CD4-positive, alpha-beta T cell (primary cell): ENCODE measurements around the gene PID1. TPM values are rescaled to one million over a fixed set of nuclear protein-coding genes. Genes with fewer than 3 reads are reported as not detected.

Experiments used
- ATAC-seq: fragments of 200-7000 bp; cut with Tn5 transposase; one replicate; pipeline ENCODE4 v1.10.0; 2022; ENCODE audit warnings: mild to moderate bottlenecking; ENCODE audit not compliant: poor library complexity
- CTCF ChIA-PET: fragments of 350-600 bp; sonication (Branson Sonifier 250); formaldehyde crosslinking; loops from one replicate; lab custom pipeline; 2021; ENCODE audit warnings: antibody characterized with exemption, inconsistent platforms; lab: Charles Lee
- POLR2A ChIA-PET: fragments of 350-600 bp; sonication (Branson Sonifier 250); formaldehyde crosslinking; loops from one replicate; lab custom pipeline; 2021; ENCODE audit warnings: antibody characterized with exemption, inconsistent platforms; lab: Charles Lee
- DNase-seq, 14 experiments: peaks; one replicate each; pipeline ENCODE4 v3.0.0-alpha.2; 2013 to 2020; ENCODE audit warnings: mixed read lengths in 2 of 14
- H3K27ac ChIP-seq, 2 donors: one replicate each; pipeline versions ENCODE4 v1.5.1 to v1.7.0; 2013; ENCODE audit warnings: low read length in 2 of 2, low read depth in 1 of 2, mild to moderate bottlenecking in 1 of 2
- H3K27me3 ChIP-seq, 2 experiments: 1 replicate in 1 of 2; 2 replicates in 1 of 2; pipeline versions ENCODE4 v1.6.1 to v1.7.0; 2013; ENCODE audit warnings: low read length in 2 of 2, control low read depth in 1 of 2, mild to moderate bottlenecking in 1 of 2, moderate library complexity in 1 of 2; ENCODE audit not compliant: insufficient read depth in 2 of 2, control insufficient read depth in 1 of 2
- H3K36me3 ChIP-seq: one replicate; pipeline ENCODE4 v1.6.1; 2013; ENCODE audit warnings: low read length, control low read depth; ENCODE audit not compliant: insufficient read depth
- H3K4me1 ChIP-seq: one replicate; pipeline ENCODE4 v1.6.1; 2013; ENCODE audit warnings: low read length, control low read depth; ENCODE audit not compliant: insufficient read depth
- H3K4me3 ChIP-seq: one replicate; pipeline ENCODE4 v1.5.1; 2013; ENCODE audit warnings: mild to moderate bottlenecking, low read length, moderate library complexity
- H3K9me3 ChIP-seq, 2 experiments: 1 replicate in 1 of 2; 2 replicates in 1 of 2; pipeline versions ENCODE4 v1.6.1 to v1.7.0; 2013; ENCODE audit warnings: low read length in 2 of 2, mild to moderate bottlenecking in 2 of 2, control low read depth in 1 of 2, moderate library complexity in 1 of 2; ENCODE audit not compliant: control insufficient read depth in 1 of 2, insufficient read depth in 1 of 2
- H3K27ac Mint-ChIP-seq: one replicate; pipeline ENCODE4 v1.8.0; 2020; ENCODE audit warnings: mixed read lengths
- H3K27me3 Mint-ChIP-seq: one replicate; pipeline ENCODE4 v1.8.0; 2021; ENCODE audit warnings: mixed read lengths
- H3K36me3 Mint-ChIP-seq: one replicate; pipeline ENCODE4 v1.8.0; 2021; ENCODE audit warnings: low read depth, mixed read lengths
- H3K4me1 Mint-ChIP-seq: one replicate; pipeline ENCODE4 v1.8.0; 2021; ENCODE audit warnings: low read depth, mixed read lengths
- H3K4me3 Mint-ChIP-seq: one replicate; pipeline ENCODE4 v1.8.0; 2020; ENCODE audit warnings: mild to moderate bottlenecking, mixed read lengths
- H3K9me3 Mint-ChIP-seq: one replicate; pipeline ENCODE4 v1.8.0; 2020; ENCODE audit warnings: mixed read lengths
- CTCF ChIP-seq: fragments of 200-600 bp; IDR thresholded peaks from one replicate; pipeline ENCODE4 v1.8.0; 2022; ENCODE audit warnings: antibody characterized with exemption, mild to moderate bottlenecking
- intact Hi-C, 2 experiments: fragments of 100-400 bp; cut with DNase I in 1 of 2; cut with micrococcal nuclease in 1 of 2; formaldehyde crosslinking; loops; one replicate each; pipeline versions ENCODE4 v1.15.1 to v1.9.0; 2023 to 2025; cut with DNase I, micrococcal nuclease
- total RNA-seq, 174 experiments: library from RNA in 2 of 174; stranded (reverse) in 2 of 174; gene quantifications; one replicate each; pipeline ENCODE4 v1.2.3 and lab custom pipeline; 2021 to 2026

The PID1 gene
- total RNA-seq, 2 experiments from 2014 or later, result 0.38 to 0.53 TPM

GRCh38 chr2:229212241-229212640 is 58.8 kb downstream of the PID1 start:
- ATAC-seq (no peak), DNase-seq (no peak)
- TF ChIP-seq CTCF, result no peak
- Histone ChIP-seq H3K4me1 (no peaks in the 10 kb centered on the region), H3K4me3 (no peak overlapping the region), H3K27ac (no peak overlapping the region), H3K36me3 (no peaks in the 10 kb centered on the region), H3K27me3 (no peaks in the 10 kb centered on the region), H3K9me3 (no peaks in the 10 kb centered on the region)
- ChIA-PET POLR2A (no interaction called here), CTCF (no interaction called here)
- Mint-ChIP-seq H3K27ac (no peak overlapping the region), H3K4me3 (no peak overlapping the region), H3K9me3 (peaks cover 4% of the 10 kb centered on the region), H3K36me3 (no peaks in the 10 kb centered on the region), H3K27me3 (no peaks in the 10 kb centered on the region), H3K4me1 (no peaks in the 10 kb centered on the region)
- intact Hi-C loops, result no loop called here

- Histone ChIP-seq H3K4me1 (no peaks in the 10 kb centered on the region), H3K36me3 (no peaks in the 10 kb centered on the region), H3K27ac (no peak overlapping the region), H3K9me3 (no peaks in the 10 kb centered on the region), H3K4me3 (no peak overlapping the region), H3K27me3 (no peaks in the 10 kb centered on the region)
- Mint-ChIP-seq H3K36me3 (no peaks in the 10 kb centered on the region), H3K4me3 (no peak overlapping the region), H3K9me3 (peaks cover 6% of the 10 kb centered on the region), H3K27ac (no peak overlapping the region), H3K4me1 (no peaks in the 10 kb centered on the region), H3K27me3 (no peaks in the 10 kb centered on the region)
- intact Hi-C loops, result no loop called here
- ATAC-seq (no peak), DNase-seq (no peak)
- CTCF ChIA-PET, result no interaction called here
- POLR2A ChIA-PET, result no interaction called here
- no peak for TF ChIP-seq CTCF
These were observed 60.4 kb downstream of the PID1 start for GRCh38 chr2:229210641-229211040.

GRCh38 chr2:229206548-229206947 is 64.5 kb downstream of the PID1 start:
- no peaks in the 10 kb centered on the region for H3K4me1 Mint-ChIP-seq
- H3K36me3 ChIP-seq, result no peaks in the 10 kb centered on the region
- no peaks in the 10 kb centered on the region for H3K4me1 ChIP-seq
- intact Hi-C loops, result no loop called here
- peaks cover 6% of the 10 kb centered on the region for H3K9me3 Mint-ChIP-seq
- H3K27ac Mint-ChIP-seq, result no peak overlapping the region
- H3K36me3 Mint-ChIP-seq, result no peaks in the 10 kb centered on the region
- DNase-seq (no peak), ATAC-seq (no peak)
- no peak overlapping the region for H3K4me3 ChIP-seq
- no peaks in the 10 kb centered on the region for H3K27me3 ChIP-seq
- ChIA-PET POLR2A (no interaction called here), CTCF (no interaction called here)
- H3K27me3 Mint-ChIP-seq, result no peaks in the 10 kb centered on the region
- TF ChIP-seq CTCF, result no peak
- H3K4me3 Mint-ChIP-seq, result no peak overlapping the region
- H3K27ac ChIP-seq, result no peak overlapping the region
- no peaks in the 10 kb centered on the region for H3K9me3 ChIP-seq
